Psoas muscle (tissue), 8 donors: ENCODE measurements around the gene MRPL19. TPM values are rescaled to one million over a fixed set of nuclear protein-coding genes. Genes with fewer than 3 reads are reported as not detected.

ENCODE experiments used
- ATAC-seq, 4 donors: fragments of 200-7000 bp; cut with Tn5 transposase; one replicate each; pipeline ENCODE4 v1.9.1; 2020; ENCODE audit warnings: moderate library complexity in 3 of 4, mild to moderate bottlenecking in 2 of 4
- DNase-seq, 2 donors: peaks; one replicate each; pipeline ENCODE4 v3.0.0-alpha.2; 2020
- H3K27ac ChIP-seq: fragments of 200-600 bp; one replicate; pipeline ENCODE4 v1.8.0; 2022
- H3K27me3 ChIP-seq, 3 donors: fragments of 200-600 bp in 1 of 3; one replicate each; pipeline versions ENCODE4 v1.6.1 to v1.8.0; 2013 to 2022; ENCODE audit warnings: low read length in 2 of 3, mild to moderate bottlenecking in 2 of 3, moderate library complexity in 1 of 3; ENCODE audit not compliant: insufficient read depth in 3 of 3
- H3K36me3 ChIP-seq, 2 donors: fragments of 200-600 bp in 1 of 2; one replicate each; pipeline versions ENCODE4 v1.6.1 to v1.8.0; 2013 to 2022; ENCODE audit warnings: low read depth in 1 of 2, mild to moderate bottlenecking in 1 of 2, moderate library complexity in 1 of 2; ENCODE audit not compliant: insufficient read depth in 1 of 2
- H3K4me1 ChIP-seq: fragments of 200-600 bp; one replicate; pipeline ENCODE4 v1.8.0; 2022
- H3K4me3 ChIP-seq: fragments of 200-600 bp; one replicate; pipeline ENCODE4 v1.8.0; 2022; ENCODE audit warnings: mild to moderate bottlenecking
- H3K9me3 ChIP-seq: fragments of 200-600 bp; one replicate; pipeline ENCODE4 v1.8.0; 2022
- CTCF ChIP-seq: fragments of 200-600 bp; IDR thresholded peaks from one replicate; pipeline ENCODE4 v1.8.0; 2022; ENCODE audit warnings: antibody characterized with exemption
- WGBS, 3 donors: extraction: QIAGEN DNeasy Blood & Tissue Kit; methylation state at CpG; one replicate each; pipeline versions ENCODE4 v1.1.6 to v1.1.7; 2013; 5-methylcytosine and 5-hydroxymethylcytosine counted together
- intact Hi-C, 2 donors: fragments of 100-400 bp; cut with DNase I; formaldehyde crosslinking; loops; one replicate each; pipeline versions ENCODE4 v1.11.0 to v1.14.2; 2022
- polyA plus RNA-seq, 3 donors: library from polyadenylated mRNA; stranded (reverse); fragments of 200-250 nt; gene quantifications; one replicate each; pipeline ENCODE4 v1.2.3, GENCODE V29; 2013
- total RNA-seq, 4 donors: library from RNA; stranded (reverse); fragmentation: NEBNext Ultra II Directional in 2 of 4; extraction: Animal tissue kit (Norgen Biotek cat#: 25700) in 2 of 4; gene quantifications; one replicate each; pipeline versions ENCODE4 v1.2.1 to v1.2.4, GENCODE V29; 2021 to 2023
- donor health status: healthy with polysubstance abuse.
- donor health status: DM: no; HTN: no; CAD: no; lungs with moderate emphysema.
- donor health status: Bipolar disorder and iron deficiency.
- donor health status: healthy.
- donor health status: DM: yes; HTN: yes; CAD: no.
- donor health status: DM: no; HTN: no; CAD: no.
- donor health status: DM: no; HTN: no; CAD: no.
- donor health status: DM: yes; HTN: yes; CAD: no.

The MRPL19 gene
- total and polyA plus RNA-seq, 7 donors = 32.4 to 88.1 (median 68.6) TPM

- Histone ChIP-seq H3K4me1 (no peaks in the 10 kb centered on the region), H3K27ac (no peak overlapping the region), H3K4me3 (peak overlapping the region; percentile 35), H3K9me3 (no peaks in the 10 kb centered on the region), H3K36me3 (no peaks in the 10 kb centered on the region), H3K27me3 (peaks cover 0 to 29% (median 1%) of the 10 kb centered on the region in 3 donors)
- TF ChIP-seq CTCF = peak; percentile 85
- ATAC-seq = peak; percentile 79 to 92 (median 82)
- 7 to 12% (median 10%) methylated on average over 25 of the region's 25 CpGs for WGBS, 3 donors
- intact Hi-C loops = loop anchor here (5.0 to 10.0 kb wide), 4 partner anchors 144 to 692 kb away; no protein-coding TSS in a partner anchor
- DNase-seq = peak; percentile 38 to 66
These were observed 37.8 kb upstream of the MRPL19 start for GRCh38 chr2:75608684-75609333.

DNA sequence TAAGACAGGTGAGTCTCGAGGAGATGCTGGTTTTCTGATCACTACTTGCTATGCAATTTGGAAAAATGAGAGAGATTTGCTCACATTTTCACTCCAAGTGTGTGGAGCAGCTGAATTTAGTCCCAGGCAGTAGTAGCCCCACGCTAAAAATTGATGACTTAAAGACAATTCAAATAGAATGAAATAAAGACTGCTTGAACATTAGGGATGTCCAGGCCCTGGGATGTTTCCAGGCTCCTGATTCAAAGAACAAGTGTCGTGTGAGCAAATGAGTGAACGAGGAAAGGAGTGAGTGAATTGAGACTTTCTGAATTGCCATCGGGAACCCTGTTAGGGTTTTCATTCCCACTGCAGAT is 37.3 kb upstream of the MRPL19 start:
- Histone ChIP-seq H3K27ac (no peak overlapping the region), H3K36me3 (no peaks in the 10 kb centered on the region), H3K4me1 (no peaks in the 10 kb centered on the region), H3K27me3 (peaks cover 0 to 29% (median 1%) of the 10 kb centered on the region in 3 donors), H3K9me3 (no peaks in the 10 kb centered on the region), H3K4me3 (no peak overlapping the region)
- 44 to 51% (median 45%) methylated on average over 5 of the region's 5 CpGs for WGBS, 3 donors
- no peak for TF ChIP-seq CTCF
- intact Hi-C loops = loop anchor here (5.0 to 10.0 kb wide), 4 partner anchors 145 to 692 kb away; no protein-coding TSS in a partner anchor
- ATAC-seq (no peak), DNase-seq (no peak)

GRCh38 chr2:75609937-75610508 is 36.6 kb upstream of the MRPL19 start:
- no peak for ATAC-seq
- 65 to 67% (median 66%) methylated on average over 7 of the region's 7 CpGs for WGBS, 3 donors
- peaks cover 0 to 29% (median 0%) of the 10 kb centered on the region in 3 donors for H3K27me3 ChIP-seq

DNA sequence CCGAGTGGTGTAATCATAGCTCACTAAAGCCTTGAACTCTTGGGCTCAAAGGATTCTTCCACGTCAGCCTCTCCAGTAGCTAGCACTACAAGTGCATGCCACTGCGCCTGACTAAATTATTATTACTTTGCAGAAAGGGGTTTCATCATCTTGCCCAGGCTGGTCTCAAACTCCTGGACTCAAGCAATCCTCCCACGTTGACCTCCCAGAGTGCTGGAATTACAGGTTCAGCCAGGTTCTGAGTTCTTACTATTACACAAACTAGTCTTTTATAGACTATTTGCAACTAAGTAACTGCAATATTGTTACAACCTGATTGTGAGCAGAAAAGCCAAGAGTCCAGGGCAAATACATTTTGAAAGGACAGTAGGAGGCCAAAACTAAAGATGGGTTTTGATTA is 35.9 kb upstream of the MRPL19 start:
- DNase-seq (no peak), ATAC-seq (no peak)
- 74 to 78% (median 78%) methylated on average over 4 of the region's 4 CpGs for WGBS, 3 donors
- intact Hi-C loops = loop anchor here in 1 of 2 donors (5.0 kb wide), 1 partner anchor 143 kb away; no protein-coding TSS in a partner anchor
- TF ChIP-seq CTCF = no peak
- no peak overlapping the region for H3K27ac ChIP-seq
- H3K4me3 ChIP-seq = no peak overlapping the region
- H3K36me3 ChIP-seq = no peaks in the 10 kb centered on the region
- no peaks in the 10 kb centered on the region for H3K9me3 ChIP-seq
- peaks cover 0 to 29% (median 0%) of the 10 kb centered on the region in 3 donors for H3K27me3 ChIP-seq
- H3K4me1 ChIP-seq = no peaks in the 10 kb centered on the region

More at GRCh38 chr2:75609937-75610508, 36.6 kb upstream of the MRPL19 start:
- Histone ChIP-seq H3K36me3 (no peaks in the 10 kb centered on the region), H3K9me3 (no peaks in the 10 kb centered on the region), H3K27ac (no peak overlapping the region), H3K4me3 (no peak overlapping the region), H3K4me1 (no peaks in the 10 kb centered on the region)
- intact Hi-C loops = loop anchor here (5.0 to 10.0 kb wide), 5 partner anchors 143 to 693 kb away; no protein-coding TSS in a partner anchor
- no peak for TF ChIP-seq CTCF
- DNase-seq = no peak
